ENCODE data around the gene HMOX1.

The HMOX1 gene

DNA sequence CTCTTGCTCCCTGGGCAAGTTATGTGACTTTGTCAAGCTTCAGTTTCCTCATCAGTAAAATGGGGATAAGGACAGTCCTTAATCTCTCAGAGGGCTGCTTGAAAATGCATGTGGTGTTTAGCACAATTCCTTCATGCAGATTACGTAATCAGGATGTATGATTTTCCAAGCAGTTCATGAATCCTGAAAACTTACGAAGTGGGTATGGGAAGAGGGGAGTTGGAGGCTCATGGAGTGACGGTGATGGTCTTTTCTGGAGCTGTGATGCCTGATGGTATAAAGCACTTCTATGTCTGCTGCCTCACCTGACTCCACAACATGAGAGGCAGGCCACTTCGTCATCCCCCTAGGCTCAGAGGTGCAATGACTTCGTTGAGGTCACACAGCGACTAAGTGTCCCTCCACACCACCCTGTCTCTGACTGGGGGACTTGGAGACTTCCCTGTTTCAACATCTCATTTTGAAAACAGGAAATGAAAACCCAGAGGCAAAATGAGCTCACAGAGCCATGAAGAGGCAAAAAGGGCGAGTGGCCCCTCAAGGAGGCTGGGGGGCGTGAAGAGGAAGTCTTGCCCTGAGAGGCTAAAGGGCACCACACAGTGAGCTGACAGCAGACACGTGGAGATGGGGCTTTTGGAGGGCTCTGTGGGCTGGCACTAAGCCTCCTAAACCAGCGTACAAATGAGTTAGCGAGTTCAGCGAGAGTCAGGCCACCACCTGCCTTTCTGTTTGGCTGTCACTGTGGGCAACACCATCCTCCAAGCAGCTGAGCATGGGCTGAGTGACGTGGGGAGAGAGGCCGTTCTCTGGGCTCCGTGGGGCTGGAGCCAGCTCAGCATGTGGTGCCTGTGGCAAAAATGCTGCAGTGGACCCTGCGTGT lies 29.1 kb downstream of the HMOX1 start:
- no peak for DNase-seq

DNA sequence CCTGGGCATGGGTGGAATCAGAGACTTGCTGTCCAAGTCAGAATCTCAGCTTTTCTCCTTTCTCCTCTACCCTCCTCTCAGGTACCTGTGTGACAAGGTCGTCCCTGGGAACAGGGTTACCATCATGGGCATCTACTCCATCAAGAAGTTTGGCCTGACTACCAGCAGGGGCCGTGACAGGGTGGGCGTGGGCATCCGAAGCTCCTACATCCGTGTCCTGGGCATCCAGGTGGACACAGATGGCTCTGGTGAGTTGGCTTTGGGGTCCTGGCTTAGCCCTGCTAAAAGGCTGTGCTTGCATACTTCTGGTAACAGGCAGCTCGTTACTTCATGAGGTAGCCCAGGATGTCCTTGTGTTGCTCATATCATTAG lies 29.8 kb downstream of the HMOX1 start:
- no peak for DNase-seq

GRCh38 chr22:35411102-35411501 lies 30.2 kb downstream of the HMOX1 start:
- DNase-seq = no peak

DNA sequence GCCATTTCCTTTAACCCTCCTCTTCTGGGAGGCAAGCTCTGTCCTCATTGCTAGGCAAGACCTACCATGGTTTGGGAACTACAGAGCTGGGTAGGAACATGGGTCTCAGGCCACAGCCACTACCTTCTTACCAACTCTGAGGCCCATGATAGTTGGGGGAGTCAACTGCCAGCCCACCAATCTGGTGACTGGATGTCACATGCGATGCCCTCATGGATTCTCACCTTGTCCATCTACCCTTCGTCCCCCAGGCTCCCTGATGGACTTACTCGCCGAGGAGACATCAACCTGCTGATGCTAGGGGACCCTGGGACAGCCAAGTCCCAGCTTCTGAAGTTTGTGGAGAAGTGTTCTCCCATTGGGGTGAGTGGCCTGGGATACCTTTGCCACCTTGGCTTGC lies 32.7 kb downstream of the HMOX1 start:
- no peak for DNase-seq

DNA sequence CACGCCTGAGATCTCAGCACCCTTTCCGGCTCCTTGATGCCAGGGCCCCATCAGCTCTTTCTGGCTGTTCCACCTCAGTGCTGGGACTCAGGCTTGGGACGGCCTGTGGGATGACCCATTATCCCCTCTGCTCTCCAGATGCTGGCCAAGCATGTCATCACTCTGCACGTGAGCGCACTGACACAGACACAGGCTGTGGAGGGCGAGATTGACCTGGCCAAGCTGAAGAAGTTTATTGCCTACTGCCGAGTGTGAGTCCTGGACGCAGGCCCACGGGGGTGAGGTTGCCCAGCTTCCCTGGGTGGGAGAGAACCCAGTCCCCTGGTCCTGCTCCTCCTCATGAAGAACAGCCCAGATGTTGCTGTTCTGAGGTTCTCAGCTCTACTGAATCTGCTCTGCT lies 36.7 kb downstream of the HMOX1 start:
- DNase-seq = no peak

DNA sequence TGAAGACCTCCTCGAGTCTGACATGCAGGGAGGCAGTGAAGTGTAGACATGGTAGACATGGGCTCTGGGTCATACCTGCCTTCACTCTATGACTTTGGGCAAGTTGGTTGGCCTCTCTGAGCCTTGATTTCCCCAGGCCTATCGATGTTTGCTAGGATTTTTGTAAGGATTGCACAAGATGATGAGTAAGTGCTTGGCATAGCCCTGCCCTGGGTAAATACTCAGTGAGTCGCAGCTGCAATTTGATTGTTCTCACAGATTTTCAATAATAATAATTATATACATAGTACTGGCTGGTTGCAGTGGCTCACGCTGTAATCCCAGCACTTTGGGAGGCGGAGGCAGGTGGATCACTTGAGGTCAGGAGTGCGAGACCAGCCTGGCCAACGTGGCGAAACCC lies 37.2 kb downstream of the HMOX1 start:
- DNase-seq = no peak

DNA sequence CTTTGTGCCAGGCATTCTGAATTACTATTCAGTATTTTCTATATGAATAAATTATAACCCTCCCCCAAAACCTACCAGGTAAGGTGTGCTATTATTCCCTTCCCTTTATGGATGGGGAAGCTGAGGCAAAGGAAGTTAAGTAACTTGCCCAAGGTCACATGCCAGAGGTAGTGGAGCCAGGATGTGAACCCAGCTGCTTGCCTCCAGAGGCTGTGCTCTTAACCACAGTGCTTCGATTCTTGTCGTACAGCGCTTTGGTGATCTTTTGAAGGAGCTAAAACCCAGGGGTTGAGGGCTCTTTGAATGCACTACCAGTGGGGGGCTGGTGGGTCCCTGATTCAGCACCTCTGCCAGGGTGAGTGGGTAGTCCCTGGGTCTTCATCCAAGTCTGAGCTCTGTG lies 37.8 kb downstream of the HMOX1 start:
- no peak for DNase-seq

DNA sequence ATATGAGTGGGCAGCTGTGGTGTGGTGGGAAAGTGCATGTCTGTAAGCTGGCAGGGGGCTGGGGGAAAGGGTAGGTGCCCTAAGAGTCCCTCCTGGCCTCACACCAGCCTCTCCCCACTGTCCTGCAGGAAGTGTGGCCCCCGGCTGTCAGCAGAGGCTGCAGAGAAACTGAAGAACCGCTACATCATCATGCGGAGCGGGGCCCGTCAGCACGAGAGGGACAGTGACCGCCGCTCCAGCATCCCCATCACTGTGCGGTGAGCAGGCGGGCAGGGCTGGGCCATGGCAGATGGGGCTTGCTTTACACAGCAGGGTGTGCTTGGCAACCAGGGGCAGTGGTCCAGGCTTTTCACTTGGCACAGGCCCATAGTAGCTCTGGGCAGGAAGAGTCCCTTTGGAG lies 38.9 kb downstream of the HMOX1 start:
- no peak for DNase-seq

DNA sequence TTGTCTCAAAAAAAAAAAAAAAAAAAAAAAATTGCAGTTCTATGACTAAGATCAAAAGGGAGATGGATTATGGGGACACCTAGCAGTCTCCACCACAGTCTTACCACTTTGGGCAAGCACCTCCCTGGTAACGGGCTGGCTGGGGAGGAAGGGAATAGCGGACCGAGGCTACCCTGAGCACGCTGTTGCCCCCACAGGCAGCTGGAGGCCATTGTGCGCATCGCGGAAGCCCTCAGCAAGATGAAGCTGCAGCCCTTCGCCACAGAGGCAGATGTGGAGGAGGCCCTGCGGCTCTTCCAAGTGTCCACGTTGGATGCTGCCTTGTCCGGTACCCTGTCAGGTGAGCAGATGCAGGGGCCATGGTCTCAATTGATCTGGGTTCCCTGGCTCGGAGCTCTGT lies 40.2 kb downstream of the HMOX1 start:
- DNase-seq = no peak

DNA sequence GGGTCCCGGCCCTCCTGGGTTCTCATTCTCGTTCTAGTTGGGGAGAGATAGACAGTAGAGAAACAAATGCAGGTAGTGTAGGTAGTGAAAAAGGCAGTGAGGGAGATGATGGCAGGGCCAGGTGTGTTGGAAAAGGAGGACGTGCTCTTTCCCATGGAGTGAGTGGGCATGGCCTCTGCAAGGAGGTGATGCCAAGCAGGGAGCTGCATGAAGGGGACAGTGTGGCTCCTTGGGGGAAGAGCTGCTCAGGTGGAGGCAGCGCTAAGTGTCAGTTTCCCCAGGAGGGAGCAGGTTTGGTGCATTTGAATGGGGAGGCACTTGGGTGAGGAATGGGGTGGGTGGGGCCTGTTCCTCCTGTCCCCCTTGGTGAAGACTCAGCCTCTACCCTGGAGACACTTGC lies 41.2 kb downstream of the HMOX1 start:
- DNase-seq = no peak

DNA sequence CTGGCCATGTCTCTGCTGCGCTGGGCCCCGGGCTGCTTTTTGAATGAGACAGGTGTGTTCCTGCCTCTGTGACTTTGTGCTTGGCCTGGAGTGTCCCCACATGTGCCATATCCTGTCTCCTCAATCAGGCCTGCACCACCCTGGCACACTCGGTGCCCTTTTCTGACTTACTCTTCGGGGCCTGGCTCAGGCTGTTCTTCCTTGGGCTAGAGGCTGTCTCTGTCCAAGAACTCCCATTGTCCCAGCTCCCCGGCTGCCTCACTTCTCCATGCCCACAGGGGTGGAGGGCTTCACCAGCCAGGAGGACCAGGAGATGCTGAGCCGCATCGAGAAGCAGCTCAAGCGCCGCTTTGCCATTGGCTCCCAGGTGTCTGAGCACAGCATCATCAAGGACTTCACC lies 42.0 kb downstream of the HMOX1 start:
- no peak for DNase-seq

GRCh38 chr22:35424081-35424480 lies 43.2 kb downstream of the HMOX1 start:
- DNase-seq = no peak

- DNase-seq = no peak
These were observed 43.9 kb downstream of the HMOX1 start for GRCh38 chr22:35424761-35425160.

GRCh38 chr22:35425546-35425945 lies 44.6 kb downstream of the HMOX1 start:
- DNase-seq = no peak

GRCh38 chr22:35425971-35426800 lies 45.3 kb downstream of the HMOX1 start:
- DNase-seq = no peak

- no peak for DNase-seq
These were observed 45.9 kb downstream of the HMOX1 start for GRCh38 chr22:35426801-35427140.

- peak; percentile 84 for DNase-seq
These were observed 50.0 kb downstream of the HMOX1 start for GRCh38 chr22:35430897-35431322.

- no peak for DNase-seq
These were observed 50.8 kb downstream of the HMOX1 start for GRCh38 chr22:35431483-35432227.

DNA sequence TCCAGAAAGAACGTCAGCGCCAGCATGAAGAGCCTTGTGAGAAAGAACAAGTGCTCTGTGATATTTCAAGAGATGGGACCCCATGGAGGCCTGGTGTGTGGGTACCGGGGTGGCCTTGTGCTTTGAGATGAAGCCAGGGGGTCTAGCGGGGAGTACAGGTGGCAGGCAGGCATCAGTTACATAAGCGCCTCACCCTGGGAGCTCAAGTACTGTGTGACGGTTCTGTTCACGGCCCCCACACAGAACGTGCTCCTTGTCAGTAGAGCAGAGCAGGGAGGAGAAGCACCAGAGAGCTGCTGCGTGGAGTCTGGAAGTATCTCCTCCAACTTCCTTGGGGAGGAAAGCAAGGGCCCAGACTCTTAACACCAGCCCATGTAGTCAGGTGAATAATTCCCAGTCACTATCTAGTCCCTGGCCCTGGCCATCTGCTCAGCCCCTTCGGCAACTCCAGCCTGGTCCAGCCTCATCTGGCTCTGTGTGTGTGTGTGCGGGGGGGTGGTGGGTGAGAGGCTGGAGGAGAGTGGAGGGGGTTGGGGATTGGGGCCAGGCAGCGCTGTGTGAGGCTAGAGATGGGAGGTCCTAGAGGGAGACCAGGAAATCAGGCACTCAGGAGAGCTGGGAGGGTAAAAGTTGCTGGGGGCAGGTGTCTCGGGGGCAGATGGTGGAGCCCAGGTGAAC lies 51.5 kb downstream of the HMOX1 start:
- DNase-seq = no peak

- no peak for DNase-seq
These were observed 53.3 kb downstream of the HMOX1 start for GRCh38 chr22:35434061-35434710.

GRCh38 chr22:35435201-35435740 lies 54.4 kb downstream of the HMOX1 start:
- no peak for DNase-seq

DNA sequence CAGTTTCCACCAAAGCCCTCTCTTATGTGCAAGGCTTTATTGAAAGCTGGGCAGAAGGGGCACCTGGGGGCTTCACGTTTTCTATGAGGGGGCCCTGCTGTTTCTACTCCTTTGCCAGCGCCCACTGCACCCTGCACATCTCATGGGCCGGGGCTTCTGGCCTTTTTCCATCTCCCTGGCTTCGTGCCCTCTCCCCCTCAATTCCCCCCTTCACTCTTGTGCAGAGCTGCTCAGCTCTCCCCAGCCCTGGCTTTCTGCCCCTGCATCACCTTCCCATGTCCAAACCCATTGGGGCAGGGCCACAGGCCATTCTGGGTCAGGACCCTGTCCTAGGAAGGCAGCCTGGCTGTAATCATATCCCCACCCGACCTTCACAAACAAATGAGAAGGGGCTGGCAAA lies 55.5 kb downstream of the HMOX1 start:
- no peak for DNase-seq

All from left hindlimb (tissue), 1 donor.